HEK293 (cell line): Measurements from ENCODE around the gene IDH1.

Experiments
- CTCF ChIA-PET: fragments of 350-600 bp; formaldehyde crosslinking; extraction: SDS; loops from one replicate; lab custom pipeline; 2021; ENCODE audit warnings: antibody characterized with exemption; lab: Yijun Ruan, JAX
- POLR2A ChIA-PET: fragments of 300-600 bp; formaldehyde crosslinking; extraction: SDS; loops from one replicate; lab custom pipeline; 2020; ENCODE audit warnings: antibody characterized with exemption, inconsistent platforms; lab: Yijun Ruan, JAX
- H3K27ac ChIP-seq: fragments of 200-500 bp; sonication (Bioruptor generic); 2 replicates; pipeline ENCODE4 v1.5.1; 2014; ENCODE audit warnings: low read depth, low read length, control low read depth, inconsistent platforms; ENCODE audit errors: extremely low read depth
- H3K36me3 ChIP-seq, 2 experiments: fragments of 200-500 bp in 1 of 2; sonication (Bioruptor generic) in 1 of 2; 1 replicate in 1 of 2; 2 replicates in 1 of 2; pipeline ENCODE4 v1.5.1; 2014 to 2017; ENCODE audit warnings: inconsistent platforms in 2 of 2, low read length in 2 of 2; ENCODE audit not compliant: control insufficient read depth in 2 of 2, insufficient read depth in 1 of 2
- H3K4me1 ChIP-seq: fragments of 200-500 bp; sonication (Bioruptor generic); 2 replicates; pipeline ENCODE4 v1.5.1; 2014; ENCODE audit warnings: mild to moderate bottlenecking, low read length, inconsistent platforms; ENCODE audit not compliant: control insufficient read depth, insufficient read depth
- H3K4me3 ChIP-seq: 2 replicates; pipeline ENCODE4 v1.5.1; 2011; ENCODE audit warnings: low read depth, mild to moderate bottlenecking, control low read depth, low read length, moderate library complexity
- H3K9me3 ChIP-seq: fragments of 200-500 bp; sonication (Bioruptor generic); 2 replicates; pipeline ENCODE4 v1.5.1; 2014; ENCODE audit warnings: low read depth, low read length, inconsistent platforms; ENCODE audit not compliant: control insufficient read depth, insufficient read depth
- GLI2 ChIP-seq: fragments of 450-650 bp; formaldehyde crosslinking; IDR thresholded peaks from 2 replicates; pipeline ENCODE4; 2017; ENCODE audit warnings: missing biosample characterization, missing genetic modification characterization, low read depth, borderline replicate concordance
- MYNN ChIP-seq: fragments of 450-650 bp; formaldehyde crosslinking; IDR thresholded peaks from 2 replicates; pipeline ENCODE4 v1.5.1; 2016; ENCODE audit warnings: missing biosample characterization, missing genetic modification characterization, borderline replicate concordance
- SALL2 ChIP-seq: fragments of 450-650 bp; formaldehyde crosslinking; IDR thresholded peaks from 2 replicates; pipeline ENCODE4 v1.5.0; 2017; ENCODE audit warnings: missing biosample characterization, mild to moderate bottlenecking, missing genetic modification characterization, borderline replicate concordance
- TRIM28 ChIP-seq: IDR thresholded peaks from 2 replicates; pipeline ENCODE4 v1.6.1; 2011; ENCODE audit warnings: low read length, control low read depth, borderline replicate concordance
- YY1 ChIP-seq: fragments of 450-650 bp; formaldehyde crosslinking; IDR thresholded peaks from 2 replicates; pipeline ENCODE4 v1.5.1; 2018; ENCODE audit warnings: missing biosample characterization, missing genetic modification characterization
- ZBTB10 ChIP-seq: fragments of 450-650 bp; formaldehyde crosslinking; IDR thresholded peaks from 2 replicates; pipeline ENCODE4 v1.5.1; 2016; ENCODE audit warnings: missing biosample characterization, missing genetic modification characterization
- ZBTB11 ChIP-seq: fragments of 450-650 bp; formaldehyde crosslinking; conservative IDR thresholded peaks from 2 replicates; pipeline ENCODE4 v1.5.1; 2016; ENCODE audit warnings: low read depth, missing biosample characterization, missing genetic modification characterization
- ZBTB49 ChIP-seq: fragments of 450-650 bp; formaldehyde crosslinking; IDR thresholded peaks from 2 replicates; pipeline ENCODE4 v1.5.1; 2016; ENCODE audit warnings: missing biosample characterization, missing genetic modification characterization, low read depth
- ZEB2 ChIP-seq: fragments of 450-650 bp; formaldehyde crosslinking; IDR thresholded peaks from 2 replicates; pipeline ENCODE4 v1.5.1; 2016; ENCODE audit warnings: missing biosample characterization, missing genetic modification characterization
- ZFHX2 ChIP-seq: fragments of 450-650 bp; formaldehyde crosslinking; conservative IDR thresholded peaks from 2 replicates; pipeline ENCODE4 v1.5.1; 2016; ENCODE audit warnings: missing biosample characterization, missing genetic modification characterization
- ZFP3 ChIP-seq: fragments of 450-650 bp; formaldehyde crosslinking; IDR thresholded peaks from 2 replicates; pipeline ENCODE4 v1.5.1; 2016; ENCODE audit warnings: low read depth, missing biosample characterization, missing genetic modification characterization
- ZNF148 ChIP-seq: fragments of 450-650 bp; formaldehyde crosslinking; IDR thresholded peaks from 2 replicates; pipeline ENCODE4 v1.5.0; 2017; ENCODE audit warnings: missing biosample characterization, missing genetic modification characterization, borderline replicate concordance
- ZNF18 ChIP-seq: fragments of 450-650 bp; formaldehyde crosslinking; IDR thresholded peaks from 2 replicates; pipeline ENCODE4 v1.5.1; 2016; ENCODE audit warnings: missing biosample characterization, missing genetic modification characterization
- ZNF214 ChIP-seq: fragments of 450-650 bp; formaldehyde crosslinking; IDR thresholded peaks from 2 replicates; pipeline ENCODE4 v1.5.1; 2017; ENCODE audit warnings: missing biosample characterization, mild to moderate bottlenecking, missing genetic modification characterization, borderline replicate concordance
- ZNF24 ChIP-seq: fragments of 450-650 bp; formaldehyde crosslinking; IDR thresholded peaks from 2 replicates; pipeline ENCODE4 v1.5.1; 2016; ENCODE audit warnings: missing biosample characterization, missing genetic modification characterization
- ZNF26 ChIP-seq: fragments of 450-650 bp; formaldehyde crosslinking; IDR thresholded peaks from 2 replicates; pipeline ENCODE4 v1.5.1; 2016; ENCODE audit warnings: missing biosample characterization, missing genetic modification characterization
- ZNF37A ChIP-seq: fragments of 450-650 bp; IDR thresholded peaks from 2 replicates; pipeline ENCODE4 v1.5.1; 2018; ENCODE audit warnings: missing biosample characterization, missing genetic modification characterization
- ZNF596 ChIP-seq: fragments of 450-650 bp; IDR thresholded peaks from 2 replicates; pipeline ENCODE4 v1.5.0; 2018; ENCODE audit warnings: missing biosample characterization, mild to moderate bottlenecking, missing genetic modification characterization, moderate library complexity
- ZNF747 ChIP-seq: fragments of 450-650 bp; formaldehyde crosslinking; IDR thresholded peaks from 2 replicates; pipeline ENCODE4 v1.5.1; 2016; ENCODE audit warnings: missing biosample characterization, missing genetic modification characterization
- ZNF830 ChIP-seq: fragments of 450-650 bp; IDR thresholded peaks from 2 replicates; pipeline ENCODE4 v1.5.0; 2018; ENCODE audit warnings: missing biosample characterization, missing genetic modification characterization, low read depth, mild to moderate bottlenecking, moderate library complexity

IDH1 gene

GRCh38 chr2:208295834-208296233 is 41.0 kb upstream of the IDH1 start:
- ChIA-PET CTCF (no interaction called here), POLR2A (no interaction called here)
- TF ChIP-seq ZNF148 (tag by site-specific recombination) (no peak), ZNF830 (no peak), SALL2 (tag by site-specific recombination) (no peak), ZNF596 (tag by site-specific recombination) (no peak)
- peaks cover 46 to 61% of the 10 kb centered on the region in 2 experiments for H3K36me3 ChIP-seq
- no peak overlapping the region for H3K27ac ChIP-seq
- no peak overlapping the region for H3K4me3 ChIP-seq
- H3K9me3 ChIP-seq, result no peaks in the 10 kb centered on the region
- no peaks in the 10 kb centered on the region for H3K4me1 ChIP-seq

- no peaks in the 10 kb centered on the region for H3K9me3 ChIP-seq
- ChIA-PET POLR2A (no interaction called here), CTCF (interaction anchor here (0.7 kb wide), 1 partner anchor 239 kb away, joined by 3 read pairs; no protein-coding TSS in a partner anchor)
- H3K27ac ChIP-seq, result no peak overlapping the region
- peaks cover 44 to 62% of the 10 kb centered on the region in 2 experiments for H3K36me3 ChIP-seq
- H3K4me1 ChIP-seq, result no peaks in the 10 kb centered on the region
- H3K4me3 ChIP-seq, result no peak overlapping the region
- no peak for TF ChIP-seq GLI2
- TF ChIP-seq ZNF37A, result no peak
- TF ChIP-seq ZNF18 (tag by site-specific recombination), result no peak
- no peak for TF ChIP-seq ZFHX2 (tag by site-specific recombination)
- TF ChIP-seq ZBTB11 (tag by site-specific recombination), result no peak
- TF ChIP-seq ZNF24 (tag by site-specific recombination), result no peak
- no peak for TF ChIP-seq ZNF26 (tag by site-specific recombination)
- TF ChIP-seq ZBTB10 (tag by site-specific recombination), result no peak
- TF ChIP-seq ZEB2 (tag by site-specific recombination), result no peak
- TF ChIP-seq YY1 (tag by site-specific recombination), result no peak
- TF ChIP-seq TRIM28, result no peak
- no peak for TF ChIP-seq ZFP3 (tag by site-specific recombination)
- TF ChIP-seq ZNF747, result no peak
- no peak for TF ChIP-seq ZNF214 (tag by site-specific recombination)
- no peak for TF ChIP-seq MYNN (tag by site-specific recombination)
- TF ChIP-seq ZBTB49 (tag by site-specific recombination), result no peak
These were observed 39.7 kb upstream of the IDH1 start for GRCh38 chr2:208294482-208295024.
